ENCODE data around the gene ARF5. TPM values are rescaled to one million over a fixed set of nuclear protein-coding genes. Genes with fewer than 3 reads are reported as not detected.
A peak's percentile ranks its signal among the peaks of the same experiment; 100 is the strongest.

The ARF5 gene
- total and polyA plus RNA-seq, 11 donors = 85.3 to 196 (median 99.1) TPM

DNA sequence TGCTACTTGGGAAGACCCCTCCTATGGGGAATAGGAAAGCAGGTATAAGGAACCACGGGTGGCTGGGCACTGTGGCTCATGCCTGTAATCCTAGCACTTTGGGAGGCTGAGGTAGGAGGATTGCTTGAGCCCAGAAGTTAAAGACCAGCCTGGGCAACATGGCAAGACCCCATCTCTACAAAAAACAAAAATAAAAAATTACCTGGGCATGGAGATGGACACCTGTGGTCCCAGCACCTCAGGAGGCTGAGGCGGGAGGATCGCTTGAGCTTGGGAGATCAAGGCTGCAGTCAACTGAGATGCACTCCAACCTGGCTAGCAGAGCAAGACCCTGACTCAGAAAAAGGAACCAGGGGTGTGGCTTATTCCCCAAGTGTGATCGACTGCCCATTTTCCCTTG, 4.3 kb downstream of the ARF5 start:
- ATAC-seq (no peak), DNase-seq (no peak)

GRCh38 chr7:127594490-127594889, 6.3 kb downstream of the ARF5 start:
- peak in 1 of 4 donors; percentile 24 for ATAC-seq
- Histone ChIP-seq H3K27me3 (no peaks in the 10 kb centered on the region), H3K27ac (no peak overlapping the region), H3K4me1 (peaks cover 0 to 8% (median 4%) of the 10 kb centered on the region in 12 donors), H3K4me3 (no peak overlapping the region), H3K9me3 (no peaks in the 10 kb centered on the region), H3K36me3 (peaks cover 0 to 32% (median 23%) of the 10 kb centered on the region in 9 donors)
- intact Hi-C loops (cut with DNase I) = loop anchor here in 1 of 10 donors (5.0 kb wide), 1 partner anchor 53 kb away; no protein-coding TSS in a partner anchor
- no peak for TF ChIP-seq POLR2A (IDR thresholded peaks at IDR 0.05)
- TF ChIP-seq CTCF (IDR thresholded peaks at IDR 0.05) = no peak
- WGBS, 4 donors = 65 to 77% (median 71%) methylated on average over 1 of the region's 1 CpG
- no peak for DNase-seq

More for the DNA sequence above, 4.3 kb downstream of the ARF5 start:
- intact Hi-C loops (cut with DNase I) = loop anchor here in 1 of 10 donors (5.0 kb wide), 1 partner anchor 55 kb away; no protein-coding TSS in a partner anchor
- H3K4me3 ChIP-seq = no peak overlapping the region
- H3K27me3 ChIP-seq = no peaks in the 10 kb centered on the region
- H3K27ac ChIP-seq = no peak overlapping the region
- H3K36me3 ChIP-seq = peaks cover 0 to 33% (median 23%) of the 10 kb centered on the region in 9 donors
- TF ChIP-seq POLR2A (IDR thresholded peaks at IDR 0.05) = no peak
- TF ChIP-seq CTCF (IDR thresholded peaks at IDR 0.05) = no peak
- 81 to 83% (median 82%) methylated on average over 4 of the region's 4 CpGs for WGBS, 4 donors
- peaks cover 0 to 21% (median 13%) of the 10 kb centered on the region in 12 donors for H3K4me1 ChIP-seq
- H3K9me3 ChIP-seq = no peaks in the 10 kb centered on the region

- no peak for TF ChIP-seq CTCF (IDR thresholded peaks at IDR 0.05)
- TF ChIP-seq POLR2A (IDR thresholded peaks at IDR 0.05) = no peak
- no peaks in the 10 kb centered on the region for H3K4me1 ChIP-seq
- H3K4me3 ChIP-seq = no peak overlapping the region
- ATAC-seq = no peak
- H3K36me3 ChIP-seq = peaks cover 0 to 20% (median 13%) of the 10 kb centered on the region in 9 donors
- no peak overlapping the region for H3K27ac ChIP-seq
- no peaks in the 10 kb centered on the region for H3K27me3 ChIP-seq
- no peaks in the 10 kb centered on the region for H3K9me3 ChIP-seq
- no peak for DNase-seq
- 89 to 94% (median 92%) methylated on average over 4 to 5 of the region's 5 CpGs for WGBS, 4 donors
- intact Hi-C loops (cut with DNase I) = no loop called here
Measured at GRCh38 chr7:127595737-127596136, 7.5 kb downstream of the ARF5 start.

DNA sequence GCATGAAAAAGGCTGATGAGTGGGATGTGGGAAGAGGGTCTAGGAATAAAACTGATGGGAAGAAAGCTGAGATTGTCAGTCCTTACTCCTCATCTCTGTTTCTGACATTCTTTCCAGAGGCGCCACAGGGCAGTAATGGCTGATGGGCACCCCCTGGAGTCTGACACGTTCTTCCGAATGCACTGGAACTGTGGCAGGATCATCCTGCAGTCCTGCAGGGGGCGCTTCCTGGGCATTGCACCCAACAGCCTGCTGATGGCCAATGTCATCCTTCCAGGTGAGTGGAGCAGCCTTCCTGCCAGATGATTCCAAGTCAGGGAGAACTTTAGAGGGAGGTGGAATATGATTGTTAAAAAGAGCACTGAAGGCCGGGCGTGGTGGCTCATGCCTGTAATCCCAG, 10.1 kb downstream of the ARF5 start:
- no peak for DNase-seq
- TF ChIP-seq POLR2A (IDR thresholded peaks at IDR 0.05) = no peak
- no peak for TF ChIP-seq CTCF (IDR thresholded peaks at IDR 0.05)
- Histone ChIP-seq H3K27ac (no peak overlapping the region), H3K4me3 (no peak overlapping the region), H3K9me3 (no peaks in the 10 kb centered on the region), H3K36me3 (no peaks in the 10 kb centered on the region), H3K4me1 (no peaks in the 10 kb centered on the region), H3K27me3 (no peaks in the 10 kb centered on the region)
- WGBS, 4 donors = 54 to 62% (median 55%) methylated on average over 6 of the region's 6 CpGs
- intact Hi-C loops (cut with DNase I) = no loop called here
- no peak for ATAC-seq
